K562 (cell line): ENCODE measurements around the gene PHYKPL. TPM values are rescaled to one million over a fixed set of nuclear protein-coding genes. Genes with fewer than 3 reads are reported as not detected.

ENCODE experiments used
- ATAC-seq: fragments of 200-7000 bp; cut with Tn5 transposase; 3 replicates; pipeline ENCODE4 v1.9.1; 2020; ENCODE audit warnings: moderate library complexity
- BruUV-seq: library from RNA; stranded (reverse); fragments of 400-500 nt; replicated peaks from 2 replicates; lab custom pipeline; 2021; lab: Mats Ljungman, UMichigan
- CTCF ChIA-PET: fragments of 300-600 bp; formaldehyde crosslinking; extraction: SDS; loops from one replicate; lab custom pipeline; 2021; ENCODE audit warnings: low intra/inter-chr PET ratio; lab: Yijun Ruan, JAX
- POLR2A ChIA-PET: fragments of 300-600, 350-650 bp; sonication (Branson Sonifier 250); formaldehyde crosslinking; extraction: SDS; loops from one replicate; lab custom pipeline; 2021; ENCODE audit warnings: antibody characterized with exemption, inconsistent platforms; lab: Yijun Ruan, JAX
- DNase-seq, 4 experiments: peaks; one replicate each; pipeline versions ENCODE4 v3.0.0 to v3.0.0-alpha.2; 2011 to 2018; ENCODE audit warnings: low spot score in 3 of 4, mixed read lengths in 3 of 4; ENCODE audit errors: extremely low read depth in 1 of 4
- FAIRE-seq: peaks from 2 replicates; lab custom pipeline; 2011; peaks lifted over from hg19 to GRCh38; lab: Jason Lieb, UNC
- H2AFZ ChIP-seq: 2 replicates; pipeline ENCODE4 v1.6.0; 2011; ENCODE audit warnings: low read depth, low read length, control low read depth, inconsistent platforms
- H3K27ac ChIP-seq: fragments of 200-600 bp; 3 replicates; pipeline ENCODE4 v1.8.0; 2011; ENCODE audit warnings: low read depth, mild to moderate bottlenecking, control low read depth, inconsistent platforms, low read length, moderate library complexity, mixed read lengths; ENCODE audit errors: extremely low read depth
- H3K27me3 ChIP-seq, 2 experiments: fragments of 300-600 bp in 1 of 2; 2 replicates in 1 of 2; 3 replicates in 1 of 2; pipeline versions ENCODE4 v1.6.0 to v1.8.0; 2011; ENCODE audit warnings: inconsistent platforms in 2 of 2, low read length in 2 of 2, mild to moderate bottlenecking in 1 of 2, mixed read lengths in 1 of 2, moderate library complexity in 1 of 2; ENCODE audit not compliant: control insufficient read depth in 2 of 2, insufficient read depth in 2 of 2
- H3K36me3 ChIP-seq: fragments of 300-600 bp; 3 replicates; pipeline ENCODE4 v1.8.0; 2011; ENCODE audit warnings: mild to moderate bottlenecking, low read length, inconsistent platforms; ENCODE audit not compliant: control insufficient read depth, insufficient read depth
- H3K4me1 ChIP-seq, 2 experiments: fragments of 200-600 bp in 1 of 2; replicated peaks in 1 of 2; 2 replicates in 1 of 2; 3 replicates in 1 of 2; pipeline versions ENCODE4 v1.5.1 to v1.8.0; 2011; ENCODE audit warnings: inconsistent platforms in 2 of 2, low read length in 2 of 2, mild to moderate bottlenecking in 1 of 2, mixed read lengths in 1 of 2, moderate library complexity in 1 of 2; ENCODE audit not compliant: control insufficient read depth in 2 of 2, insufficient read depth in 2 of 2
- H3K4me2 ChIP-seq: 2 replicates; pipeline ENCODE4 v1.6.1; 2011; ENCODE audit warnings: low read length, control low read depth, inconsistent platforms, mixed read lengths; ENCODE audit not compliant: insufficient read depth
- H3K4me3 ChIP-seq: fragments of 200-600 bp; sonication (generic), shearing (Covaris generic); 2 replicates; pipeline ENCODE4 v1.5.1; 2016; ENCODE audit warnings: control low read depth, inconsistent platforms
- H3K79me2 ChIP-seq: fragments of 200-600 bp; 3 replicates; pipeline ENCODE4 v1.8.0; 2011; ENCODE audit warnings: low read length, inconsistent platforms; ENCODE audit not compliant: control insufficient read depth, insufficient read depth
- H3K9ac ChIP-seq, 2 experiments: 2 replicates each; pipeline versions ENCODE4 v1.6.0 to v1.6.1; 2011; ENCODE audit warnings: low read depth in 2 of 2, low read length in 2 of 2, control low read depth in 1 of 2, inconsistent platforms in 1 of 2, mild to moderate bottlenecking in 1 of 2, mixed read lengths in 1 of 2; ENCODE audit not compliant: insufficient read depth in 1 of 2
- H3K9me1 ChIP-seq: one replicate; pipeline ENCODE4 v1.6.0; 2011; ENCODE audit warnings: inconsistent platforms, mild to moderate bottlenecking, low read length, moderate library complexity; ENCODE audit not compliant: control insufficient read depth, insufficient read depth
- H3K9me3 ChIP-seq: replicated peaks from 2 replicates; pipeline ENCODE4 v1.5.1; 2011; ENCODE audit warnings: low read depth, low read length, inconsistent platforms; ENCODE audit not compliant: control insufficient read depth, insufficient read depth
- H4K20me1 ChIP-seq: replicated peaks from 2 replicates; pipeline ENCODE4 v1.6.1; 2011; ENCODE audit warnings: low read length, inconsistent platforms, mixed read lengths; ENCODE audit not compliant: control insufficient read depth, insufficient read depth
- KAT2B ChIP-seq: IDR thresholded peaks from one replicate; pipeline ENCODE4 v1.6.1; 2012; ENCODE audit warnings: low read depth, mild to moderate bottlenecking, control low read depth, inconsistent platforms, low read length, moderate library complexity
- MAFK ChIP-seq: IDR thresholded peaks from 2 replicates; pipeline ENCODE4 v1.6.1; 2011; ENCODE audit warnings: low read length, improper control_type of control experiment
- NELFE ChIP-seq: IDR thresholded peaks from 2 replicates; pipeline ENCODE4 v1.6.1; 2011; ENCODE audit warnings: mild to moderate bottlenecking; ENCODE audit not compliant: insufficient read depth, insufficient read length
- TCF3 ChIP-seq: sonication (generic); formaldehyde crosslinking; IDR thresholded peaks from 2 replicates; pipeline ENCODE4 v1.4.0; 2020; ENCODE audit warnings: mild to moderate bottlenecking, missing genetic modification reagents
- ZFPM2 ChIP-seq: fragments of 250-450 bp; sonication (Bioruptor Pico); IDR thresholded peaks from 2 replicates; pipeline ENCODE4 v1.5.1; 2022; ENCODE audit warnings: mild to moderate bottlenecking
- ZNF121 ChIP-seq: sonication (generic); formaldehyde crosslinking; conservative IDR thresholded peaks from 2 replicates; pipeline ENCODE4 v1.8.0; 2022; ENCODE audit warnings: missing genetic modification reagents
- WGBS: fragments of 100-300 bp; shearing (Covaris generic); methylation state at CpG from one replicate; pipeline ENCODE4 v1.1.6; 2016; ENCODE audit warnings: low coverage, mixed read lengths; ENCODE audit not compliant: insufficient coverage; ENCODE audit errors: missing lambda C conversion rate; 5-methylcytosine and 5-hydroxymethylcytosine counted together
- in situ Hi-C: fragments of 300-500 bp; cut with MboI; formaldehyde crosslinking; loops from 4 replicates; pipeline ENCODE4 v1.15.0; 2018; ENCODE audit warnings: inconsistent platforms, mixed read lengths
- intact Hi-C: fragments of 100-400 bp; cut with micrococcal nuclease; formaldehyde crosslinking; loops from 2 replicates; pipeline ENCODE4 v1.14.2; 2022
- polyA plus RNA-seq, 8 experiments: library from polyadenylated mRNA; depleted of rRNA in 4 of 8; stranded (reverse) in 5 of 8; unstranded in 3 of 8; fragments of >200 nt; fragmentation: Nextera tagmentation in 2 of 8; fragmentation: Illumina TruSeq in 1 of 8; extraction: Ambion mirVana in 2 of 8; extraction: Trizol in 1 of 8; gene quantifications; 2 replicates each; pipeline versions ENCODE4 v1.2.1 to v1.2.3, GENCODE V29; 2011 to 2014; ENCODE audit warnings: inconsistent platforms in 1 of 8, missing spikeins in 1 of 8
- total RNA-seq, 7 experiments: library from RNA; depleted of rRNA in 6 of 7; stranded (reverse); fragments of >200 nt in 6 of 7; fragmentation: Illumina TruSeq in 2 of 7; extraction: Trizol in 2 of 7; gene quantifications; 2 replicates each; pipeline versions ENCODE4 v1.2.1 to v1.2.3, GENCODE V29; 2011 to 2021; ENCODE audit warnings: low replicate concordance in 1 of 7
- TF ChIP-seq, protein P1 (sequence below): fragments of 450-650 bp; IDR thresholded peaks from 2 replicates; pipeline ENCODE4 v1.6.1; 2018; ENCODE audit not compliant: partially characterized antibody
- TF ChIP-seq, protein P2 (sequence below): fragments of 450-650 bp; IDR thresholded peaks from 2 replicates; pipeline ENCODE4 v1.6.1; 2017; ENCODE audit warnings: mild to moderate bottlenecking, moderate library complexity

PHYKPL gene
- total and polyA plus RNA-seq, 9 of the 15 experiments (the other 6 are each of a cell fraction or from before 2014, with no cell fraction given), result 4.7 to 34.7 (median 18.6) TPM

DNA sequence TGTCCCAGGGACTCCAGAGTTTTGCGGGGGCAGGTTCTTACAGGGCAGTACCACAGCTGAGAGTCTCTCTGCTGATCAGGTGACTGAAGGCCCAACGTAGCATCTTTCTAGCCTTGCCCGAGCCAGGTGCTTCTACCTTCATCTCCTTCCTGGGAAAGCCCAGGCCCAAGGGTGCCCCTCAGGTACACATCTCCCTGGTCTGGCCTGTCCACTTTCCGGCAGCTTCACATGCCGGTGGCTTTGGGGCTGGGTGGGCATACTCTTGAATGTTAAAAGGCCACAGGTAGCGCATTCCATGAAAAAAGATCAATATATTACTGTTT lies 5.7 kb upstream of the PHYKPL start:
- POLR2A ChIA-PET, result interaction anchor here (1.0 to 1.2 kb wide), 2 partner anchors 22 to 24 kb away, joined by 3 to 4 read pairs; no protein-coding TSS in a partner anchor
- Histone ChIP-seq H3K9me3 (no peaks in the 10 kb centered on the region), H3K4me2 (no peak overlapping the region)
- TF ChIP-seq TCF3 (CRISPR knock-in tag) (no peak), NELFE (no peak), KAT2B (no peak), ZFPM2 (CRISPR knock-in tag) (no peak), MAFK (no peak), ZNF121 (CRISPR knock-in tag) (no peak)
- TF ChIP-seq, protein P1, sequence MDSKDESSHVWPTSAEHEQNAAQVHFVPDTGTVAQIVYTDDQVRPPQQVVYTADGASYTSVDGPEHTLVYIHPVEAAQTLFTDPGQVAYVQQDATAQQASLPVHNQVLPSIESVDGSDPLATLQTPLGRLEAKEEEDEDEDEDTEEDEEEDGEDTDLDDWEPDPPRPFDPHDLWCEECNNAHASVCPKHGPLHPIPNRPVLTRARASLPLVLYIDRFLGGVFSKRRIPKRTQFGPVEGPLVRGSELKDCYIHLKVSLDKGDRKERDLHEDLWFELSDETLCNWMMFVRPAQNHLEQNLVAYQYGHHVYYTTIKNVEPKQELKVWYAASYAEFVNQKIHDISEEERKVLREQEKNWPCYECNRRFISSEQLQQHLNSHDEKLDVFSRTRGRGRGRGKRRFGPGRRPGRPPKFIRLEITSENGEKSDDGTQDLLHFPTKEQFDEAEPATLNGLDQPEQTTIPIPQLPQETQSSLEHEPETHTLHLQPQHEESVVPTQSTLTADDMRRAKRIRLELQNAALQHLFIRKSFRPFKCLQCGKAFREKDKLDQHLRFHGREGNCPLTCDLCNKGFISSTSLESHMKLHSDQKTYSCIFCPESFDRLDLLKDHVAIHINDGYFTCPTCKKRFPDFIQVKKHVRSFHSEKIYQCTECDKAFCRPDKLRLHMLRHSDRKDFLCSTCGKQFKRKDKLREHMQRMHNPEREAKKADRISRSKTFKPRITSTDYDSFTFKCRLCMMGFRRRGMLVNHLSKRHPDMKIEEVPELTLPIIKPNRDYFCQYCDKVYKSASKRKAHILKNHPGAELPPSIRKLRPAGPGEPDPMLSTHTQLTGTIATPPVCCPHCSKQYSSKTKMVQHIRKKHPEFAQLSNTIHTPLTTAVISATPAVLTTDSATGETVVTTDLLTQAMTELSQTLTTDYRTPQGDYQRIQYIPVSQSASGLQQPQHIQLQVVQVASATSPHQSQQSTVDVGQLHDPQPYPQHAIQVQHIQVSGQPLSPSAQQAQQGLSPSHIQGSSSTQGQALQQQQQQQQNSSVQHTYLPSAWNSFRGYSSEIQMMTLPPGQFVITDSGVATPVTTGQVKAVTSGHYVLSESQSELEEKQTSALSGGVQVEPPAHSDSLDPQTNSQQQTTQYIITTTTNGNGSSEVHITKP, result no peak
- TF ChIP-seq, protein P2, sequence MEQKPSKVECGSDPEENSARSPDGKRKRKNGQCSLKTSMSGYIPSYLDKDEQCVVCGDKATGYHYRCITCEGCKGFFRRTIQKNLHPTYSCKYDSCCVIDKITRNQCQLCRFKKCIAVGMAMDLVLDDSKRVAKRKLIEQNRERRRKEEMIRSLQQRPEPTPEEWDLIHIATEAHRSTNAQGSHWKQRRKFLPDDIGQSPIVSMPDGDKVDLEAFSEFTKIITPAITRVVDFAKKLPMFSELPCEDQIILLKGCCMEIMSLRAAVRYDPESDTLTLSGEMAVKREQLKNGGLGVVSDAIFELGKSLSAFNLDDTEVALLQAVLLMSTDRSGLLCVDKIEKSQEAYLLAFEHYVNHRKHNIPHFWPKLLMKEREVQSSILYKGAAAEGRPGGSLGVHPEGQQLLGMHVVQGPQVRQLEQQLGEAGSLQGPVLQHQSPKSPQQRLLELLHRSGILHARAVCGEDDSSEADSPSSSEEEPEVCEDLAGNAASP, result no peak
- TF ChIP-seq, all 486 proteins: peak for 0
- Histone ChIP-seq H3K9me1 (no peaks in the 10 kb centered on the region), H3K4me1 (peaks cover 19 to 34% of the 10 kb centered on the region in 2 experiments), H3K9ac (no peak overlapping the region), H3K4me3 (no peak overlapping the region), H3K27me3 (peaks cover 0 to 13% of the 10 kb centered on the region in 2 experiments; a peak in 3 of 5 replicates), H2AFZ (no peak overlapping the region), H3K27ac (no peak overlapping the region), H3K79me2 (no peaks in the 10 kb centered on the region), H3K36me3 (no peaks in the 10 kb centered on the region), H4K20me1 (no peaks in the 10 kb centered on the region)
- no TSS peak for BruUV-seq
- in situ Hi-C loops, result no loop called here
- FAIRE-seq, result no peak
- no peak for DNase-seq
- 78% methylated on average over 6 of the region's 6 CpGs for WGBS
- intact Hi-C loops, result loop anchor here (5.0 kb wide), 2 partner anchors 314 to 599 kb away; no protein-coding TSS in a partner anchor
- ATAC-seq, result no peak
- CTCF ChIA-PET, result no interaction called here
